Transverse colon (tissue), 4 donors: ENCODE measurements around the gene KCP.

Experiments
- POLR2A ChIP-seq: fragments of 450-650 bp; IDR thresholded peaks from one replicate; pipeline ENCODE4 v1.6.1; 2016; ENCODE audit warnings: antibody characterized with exemption, mild to moderate bottlenecking, moderate library complexity
- POLR2AphosphoS5 ChIP-seq, 3 donors: sonication (generic); formaldehyde crosslinking; IDR thresholded peaks; one replicate each; pipeline ENCODE4 v1.6.1; 2016; ENCODE audit warnings: antibody characterized with exemption in 3 of 3
- TF ChIP-seq, protein P1 (sequence below), 5 experiments: fragments of 200-600 bp in 3 of 5; fragments of 450-650 bp in 2 of 5; sonication (generic) in 3 of 5; IDR thresholded peaks; 1 replicate in 2 of 5; 2 replicates in 3 of 5; pipeline ENCODE4 v1.5.1; 2016 to 2017; ENCODE audit warnings: antibody characterized with exemption in 5 of 5, inconsistent platforms in 3 of 5, mild to moderate bottlenecking in 2 of 5, moderate library complexity in 1 of 5

GRCh38 chr7:128852537-128853254 is 57.8 kb downstream of the KCP start:
- TF ChIP-seq, protein P1, sequence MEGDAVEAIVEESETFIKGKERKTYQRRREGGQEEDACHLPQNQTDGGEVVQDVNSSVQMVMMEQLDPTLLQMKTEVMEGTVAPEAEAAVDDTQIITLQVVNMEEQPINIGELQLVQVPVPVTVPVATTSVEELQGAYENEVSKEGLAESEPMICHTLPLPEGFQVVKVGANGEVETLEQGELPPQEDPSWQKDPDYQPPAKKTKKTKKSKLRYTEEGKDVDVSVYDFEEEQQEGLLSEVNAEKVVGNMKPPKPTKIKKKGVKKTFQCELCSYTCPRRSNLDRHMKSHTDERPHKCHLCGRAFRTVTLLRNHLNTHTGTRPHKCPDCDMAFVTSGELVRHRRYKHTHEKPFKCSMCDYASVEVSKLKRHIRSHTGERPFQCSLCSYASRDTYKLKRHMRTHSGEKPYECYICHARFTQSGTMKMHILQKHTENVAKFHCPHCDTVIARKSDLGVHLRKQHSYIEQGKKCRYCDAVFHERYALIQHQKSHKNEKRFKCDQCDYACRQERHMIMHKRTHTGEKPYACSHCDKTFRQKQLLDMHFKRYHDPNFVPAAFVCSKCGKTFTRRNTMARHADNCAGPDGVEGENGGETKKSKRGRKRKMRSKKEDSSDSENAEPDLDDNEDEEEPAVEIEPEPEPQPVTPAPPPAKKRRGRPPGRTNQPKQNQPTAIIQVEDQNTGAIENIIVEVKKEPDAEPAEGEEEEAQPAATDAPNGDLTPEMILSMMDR (IDR thresholded peaks at IDR 0.05), result no peak
- no peak for TF ChIP-seq POLR2A
- TF ChIP-seq POLR2AphosphoS5 (IDR thresholded peaks at IDR 0.05), result no peak
